GM12878 (cell line): ENCODE results near the gene NUB1. TPM values are rescaled to one million over a fixed set of nuclear protein-coding genes. Genes with fewer than 3 reads are reported as not detected.

Experiments used
- ATAC-seq: fragments of 200-7000 bp; cut with Tn5 transposase; 3 replicates; pipeline ENCODE4 v1.9.1; 2020; ENCODE audit warnings: mild to moderate bottlenecking, moderate library complexity
- BruUV-seq: library from RNA; stranded (reverse); fragments of 400-500 nt; replicated peaks from 2 replicates; lab custom pipeline; 2021; lab: Mats Ljungman, UMichigan
- CTCF ChIA-PET: fragments of 300-600 bp; sonication (Branson Sonifier 250); formaldehyde crosslinking; extraction: SDS; loops from one replicate; lab custom pipeline; 2021; ENCODE audit warnings: inconsistent platforms; lab: Yijun Ruan, JAX
- POLR2A ChIA-PET: fragments of 350-600 bp; formaldehyde crosslinking; extraction: SDS; loops from one replicate; lab custom pipeline; 2021; ENCODE audit warnings: inconsistent platforms; lab: Charles Lee
- RAD21 ChIA-PET: fragments of 300-600 bp; sonication (Branson Sonifier 250); formaldehyde crosslinking; loops from one replicate; lab custom pipeline; 2023; ENCODE audit warnings: antibody characterized with exemption; ENCODE audit not compliant: unreplicated experiment; lab: Charles Lee
- SMC1A ChIA-PET: fragments of 300-600 bp; sonication (Branson Sonifier 250); formaldehyde crosslinking; loops from one replicate; lab custom pipeline; 2023; ENCODE audit not compliant: unreplicated experiment, uncharacterized antibody; lab: Charles Lee
- DNase-seq: peaks from one replicate; pipeline ENCODE4 v3.0.0-alpha.2; 2011; ENCODE audit warnings: low read depth, low spot score
- FAIRE-seq: peaks from 3 replicates; lab custom pipeline; 2011; peaks lifted over from hg19 to GRCh38; lab: Jason Lieb, UNC
- H2AFZ ChIP-seq: 2 replicates; pipeline ENCODE4 v1.6.0; 2011; ENCODE audit warnings: low read depth, low read length, control low read depth; ENCODE audit not compliant: control insufficient read depth
- H3K27ac ChIP-seq: 2 replicates; pipeline ENCODE4 v1.5.1; 2011; ENCODE audit warnings: control low read depth; ENCODE audit not compliant: control insufficient read depth, insufficient read depth
- H3K27me3 ChIP-seq, 2 experiments: replicated peaks in 1 of 2; 2 replicates each; pipeline versions ENCODE4 v1.6.0 to v1.6.1; 2011; ENCODE audit warnings: low read length in 1 of 2; ENCODE audit not compliant: control insufficient read depth in 2 of 2, insufficient read depth in 2 of 2
- H3K36me3 ChIP-seq, 2 experiments: 2 replicates each; pipeline ENCODE4 v1.5.1; 2011; ENCODE audit warnings: low read length in 1 of 2; ENCODE audit not compliant: control insufficient read depth in 2 of 2, insufficient read depth in 2 of 2
- H3K4me1 ChIP-seq: 2 replicates; pipeline ENCODE4 v1.6.1; 2011; ENCODE audit warnings: mild to moderate bottlenecking, low read length, moderate library complexity, mixed read lengths; ENCODE audit not compliant: control insufficient read depth, insufficient read depth
- H3K4me2 ChIP-seq: 2 replicates; pipeline ENCODE4 v1.6.0; 2011; ENCODE audit warnings: control low read depth; ENCODE audit not compliant: control insufficient read depth, insufficient read depth
- H3K4me3 ChIP-seq: fragments of 200-600 bp; sonication (generic); 2 replicates; pipeline ENCODE4 v1.5.1; 2016
- H3K79me2 ChIP-seq: 2 replicates; pipeline ENCODE4 v1.6.0; 2011; ENCODE audit warnings: low read length; ENCODE audit not compliant: control insufficient read depth, insufficient read depth
- H3K9ac ChIP-seq: 2 replicates; pipeline ENCODE4 v1.8.0; 2011; ENCODE audit warnings: low read length, control low read depth, mixed read lengths; ENCODE audit not compliant: control insufficient read depth, insufficient read depth
- H3K9me3 ChIP-seq: replicated peaks from 3 replicates; pipeline ENCODE4 v1.5.1; 2011; ENCODE audit warnings: mild to moderate bottlenecking, low read length; ENCODE audit not compliant: control insufficient read depth, insufficient read depth
- H4K20me1 ChIP-seq: 2 replicates; pipeline ENCODE4 v1.6.0; 2011; ENCODE audit not compliant: control insufficient read depth, insufficient read depth
- FOXK2 ChIP-seq: fragments of 450-650 bp; IDR thresholded peaks from 2 replicates; pipeline ENCODE4 v1.6.1; 2017; ENCODE audit warnings: mild to moderate bottlenecking, moderate library complexity
- MTA3 ChIP-seq: IDR thresholded peaks from 2 replicates; pipeline ENCODE4 v1.6.1; 2012; ENCODE audit warnings: low read length, inconsistent platforms, borderline replicate concordance
- PAX5 ChIP-seq: IDR thresholded peaks from 2 replicates; pipeline ENCODE4 v1.6.1; 2011; ENCODE audit warnings: low read depth, low read length, borderline replicate concordance
- POLR2AphosphoS2 ChIP-seq: IDR thresholded peaks from 2 replicates; pipeline ENCODE4 v1.6.1; 2011; ENCODE audit warnings: low read depth, mild to moderate bottlenecking, low read length, improper control_type of control experiment, moderate library complexity
- POLR2AphosphoS5 ChIP-seq: IDR thresholded peaks from 2 replicates; pipeline ENCODE4 v1.6.1; 2011; ENCODE audit warnings: mild to moderate bottlenecking, low read length, inconsistent platforms
- SREBF1 ChIP-seq: IDR thresholded peaks from 2 replicates; pipeline ENCODE4 v1.6.1; 2012; ENCODE audit warnings: mild to moderate bottlenecking, low read length
- ZBTB11 ChIP-seq: fragments of 450-650 bp; formaldehyde crosslinking; IDR thresholded peaks from 2 replicates; pipeline ENCODE4 v1.5.0; 2022; ENCODE audit warnings: mild to moderate bottlenecking, missing genetic modification characterization
- ZBTB33 ChIP-seq: fragments of 450-650 bp; IDR thresholded peaks from 2 replicates; pipeline ENCODE4 v1.6.1; 2017; ENCODE audit warnings: mild to moderate bottlenecking
- WGBS: methylation state at CpG from one replicate; pipeline ENCODE4 v1.1.6; 2016; ENCODE audit warnings: low lambda C conversion rate; ENCODE audit not compliant: insufficient replicate concordance, insufficient coverage; ENCODE audit errors: missing lambda C conversion rate; 5-methylcytosine and 5-hydroxymethylcytosine counted together
- in situ Hi-C: fragments of 300-500 bp; cut with MboI; formaldehyde crosslinking; loops from 9 replicates; pipeline ENCODE4 v1.14.3; 2018; ENCODE audit warnings: mixed read lengths
- intact Hi-C: fragments of 100-400 bp; cut with micrococcal nuclease; formaldehyde crosslinking; loops from one replicate; pipeline ENCODE4 v1.14.2; 2022; ENCODE audit not compliant: unreplicated experiment
- polyA plus RNA-seq, 11 experiments: library from polyadenylated mRNA; depleted of rRNA in 4 of 11; unstranded in 6 of 11; stranded (reverse) in 5 of 11; fragments of >200 nt; fragmentation: Nextera tagmentation in 4 of 11; fragmentation: Illumina TruSeq in 1 of 11; extraction: Ambion mirVana in 4 of 11; extraction: Trizol in 1 of 11; gene quantifications; 1 replicate in 1 of 11; 2 replicates in 10 of 11; pipeline versions ENCODE4 v1.2.1 to v1.2.3, GENCODE V29; 2011 to 2016; ENCODE audit warnings: inconsistent platforms in 2 of 11, missing spikeins in 2 of 11, low read depth in 1 of 11
- total RNA-seq, 4 experiments: library from RNA; depleted of rRNA in 3 of 4; stranded (reverse); fragments of >200 nt in 3 of 4; fragmentation: Illumina TruSeq in 1 of 4; extraction: Trizol in 1 of 4; gene quantifications; 2 replicates each; pipeline versions ENCODE4 v1.2.1 to v1.2.3, GENCODE V29; 2013 to 2021
- TF ChIP-seq, protein P1 (sequence below): fragments of 450-650 bp; IDR thresholded peaks from 2 replicates; pipeline ENCODE4 v1.6.1; 2018; ENCODE audit warnings: mild to moderate bottlenecking, low read depth, moderate library complexity; ENCODE audit not compliant: partially characterized antibody

NUB1 gene
- total and polyA plus RNA-seq, 10 of the 15 experiments (the other 5 are each of a cell fraction or from before 2014, with no cell fraction given), result 24.1 to 102 (median 49.0) TPM

DNA sequence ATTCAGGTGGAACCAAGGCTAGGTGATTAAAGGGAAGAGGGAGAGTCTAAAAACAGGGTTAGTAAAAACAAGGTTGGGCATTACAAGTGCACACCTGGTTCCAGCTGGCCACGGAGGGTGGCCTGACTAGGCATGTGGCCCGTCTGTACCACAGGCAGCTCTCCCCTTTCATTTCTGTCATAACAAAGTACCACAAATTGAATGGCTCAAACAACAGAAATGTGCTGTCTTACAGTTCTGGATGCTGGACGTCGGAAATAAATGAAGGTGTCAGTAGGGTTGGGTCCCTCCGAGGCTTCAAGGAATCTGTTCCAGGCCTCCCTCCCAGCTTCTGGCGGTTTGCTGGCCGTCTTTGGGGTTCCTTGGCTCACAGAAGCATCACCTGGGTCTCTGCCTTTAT is 81.6 kb downstream of the NUB1 start:
- Histone ChIP-seq H2AFZ (no peak overlapping the region), H3K9ac (no peak overlapping the region), H3K4me3 (no peak overlapping the region), H3K4me2 (no peak overlapping the region), H3K36me3 (no peaks in the 10 kb centered on the region), H3K27ac (no peak overlapping the region), H3K27me3 (no peaks in the 10 kb centered on the region; a peak in 1 of 4 replicates), H4K20me1 (no peaks in the 10 kb centered on the region), H3K9me3 (peaks cover 9% of the 10 kb centered on the region), H3K79me2 (no peaks in the 10 kb centered on the region), H3K4me1 (no peaks in the 10 kb centered on the region)
- FAIRE-seq, result no peak
- ChIA-PET CTCF (no interaction called here), RAD21 (no interaction called here), SMC1A (interaction anchor here (1.0 kb wide), 1 partner anchor 109 kb away, joined by 3 read pairs; no protein-coding TSS in a partner anchor), POLR2A (interaction anchor here (0.6 kb wide), 1 partner anchor 20 kb away, joined by 3 read pairs; no protein-coding TSS in a partner anchor)
- in situ Hi-C loops, result no loop called here
- DNase-seq, result no peak
- BruUV-seq, result no TSS peak
- intact Hi-C loops, result no loop called here
- 57% methylated on average over 7 of the region's 7 CpGs for WGBS
- ATAC-seq, result no peak
- TF ChIP-seq PAX5 (no peak), MTA3 (no peak)
- TF ChIP-seq, protein P1, sequence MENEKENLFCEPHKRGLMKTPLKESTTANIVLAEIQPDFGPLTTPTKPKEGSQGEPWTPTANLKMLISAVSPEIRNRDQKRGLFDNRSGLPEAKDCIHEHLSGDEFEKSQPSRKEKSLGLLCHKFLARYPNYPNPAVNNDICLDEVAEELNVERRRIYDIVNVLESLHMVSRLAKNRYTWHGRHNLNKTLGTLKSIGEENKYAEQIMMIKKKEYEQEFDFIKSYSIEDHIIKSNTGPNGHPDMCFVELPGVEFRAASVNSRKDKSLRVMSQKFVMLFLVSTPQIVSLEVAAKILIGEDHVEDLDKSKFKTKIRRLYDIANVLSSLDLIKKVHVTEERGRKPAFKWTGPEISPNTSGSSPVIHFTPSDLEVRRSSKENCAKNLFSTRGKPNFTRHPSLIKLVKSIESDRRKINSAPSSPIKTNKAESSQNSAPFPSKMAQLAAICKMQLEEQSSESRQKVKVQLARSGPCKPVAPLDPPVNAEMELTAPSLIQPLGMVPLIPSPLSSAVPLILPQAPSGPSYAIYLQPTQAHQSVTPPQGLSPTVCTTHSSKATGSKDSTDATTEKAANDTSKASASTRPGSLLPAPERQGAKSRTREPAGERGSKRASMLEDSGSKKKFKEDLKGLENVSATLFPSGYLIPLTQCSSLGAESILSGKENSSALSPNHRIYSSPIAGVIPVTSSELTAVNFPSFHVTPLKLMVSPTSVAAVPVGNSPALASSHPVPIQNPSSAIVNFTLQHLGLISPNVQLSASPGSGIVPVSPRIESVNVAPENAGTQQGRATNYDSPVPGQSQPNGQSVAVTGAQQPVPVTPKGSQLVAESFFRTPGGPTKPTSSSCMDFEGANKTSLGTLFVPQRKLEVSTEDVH, result no peak

GRCh38 chr7:151423936-151424335 is 82.3 kb downstream of the NUB1 start:
- ATAC-seq, result no peak
- DNase-seq, result no peak
- Histone ChIP-seq H3K4me2 (no peak overlapping the region), H3K9me3 (peaks cover 9% of the 10 kb centered on the region), H3K27me3 (no peaks in the 10 kb centered on the region; a peak in 1 of 4 replicates), H3K27ac (no peak overlapping the region), H3K36me3 (no peaks in the 10 kb centered on the region), H3K4me1 (no peaks in the 10 kb centered on the region), H3K4me3 (no peak overlapping the region), H3K9ac (no peak overlapping the region), H4K20me1 (no peaks in the 10 kb centered on the region), H2AFZ (no peak overlapping the region), H3K79me2 (no peaks in the 10 kb centered on the region)
- WGBS, result 42% methylated on average over 5 of the region's 5 CpGs
- intact Hi-C loops (no loop called here), in situ Hi-C loops (no loop called here)
- ChIA-PET POLR2A (no interaction called here), CTCF (interaction anchor here (0.6 kb wide), 1 partner anchor 27 kb away, joined by 3 read pairs; no protein-coding TSS in a partner anchor), RAD21 (no interaction called here), SMC1A (no interaction called here)
- FAIRE-seq, result no peak
- no TSS peak for BruUV-seq
- TF ChIP-seq PAX5 (no peak), POLR2AphosphoS5 (no peak), POLR2AphosphoS2 (no peak), ZBTB11 (CRISPR knock-in tag) (no peak), ZBTB33 (no peak), FOXK2 (no peak), SREBF1 (no peak)
